Measurements from ENCODE around the gene MYG1. TPM values are rescaled to one million over a fixed set of nuclear protein-coding genes. Genes with fewer than 3 reads are reported as not detected.

Gene MYG1
- total and polyA plus RNA-seq, 2 experiments from 2014 or later: 25.5 to 35.9 TPM

GRCh38 chr12:53253298-53253697 is 46.2 kb upstream of the MYG1 start:
- peaks cover 20% of the 10 kb centered on the region for H3K4me1 ChIP-seq (ENCODE audit: insufficient read depth)
- peak overlapping the region; percentile 99 for H3K27ac ChIP-seq
- no peak for DNase-seq (ENCODE audit: low spot score)
- WGBS (ENCODE audit: low lambda C conversion rate, missing lambda C conversion rate): 97% methylated on average over 13 of the region's 13 CpGs
- no peaks in the 10 kb centered on the region for H3K27me3 ChIP-seq
- H3K79me2 ChIP-seq: peaks cover 29% of the 10 kb centered on the region
- no peaks in the 10 kb centered on the region for H3K36me3 ChIP-seq (replicated peaks; ENCODE audit: insufficient read depth, low read depth)
- H3K9me2 ChIP-seq (replicated peaks; ENCODE audit: insufficient read depth): no peaks in the 10 kb centered on the region
- H4K20me1 ChIP-seq (ENCODE audit: insufficient read depth, poor library complexity, severe bottlenecking): no peaks in the 10 kb centered on the region
- no peak overlapping the region for H2AFZ ChIP-seq
- peak overlapping the region; percentile 99 for H3K4me2 ChIP-seq
- no peak overlapping the region for H3K4me3 ChIP-seq
- H3K9me3 ChIP-seq (ENCODE audit: low read depth): no peaks in the 10 kb centered on the region
- TF ChIP-seq EZH2phosphoT487 (IDR thresholded peaks at IDR 0.05; ENCODE audit: low read depth, severe bottlenecking, unreplicated experiment) (no peak), EZH2 (IDR thresholded peaks at IDR 0.05; ENCODE audit: borderline replicate concordance) (no peak), CTCF (IDR thresholded peaks at IDR 0.05; ENCODE audit: poor library complexity) (no peak)

- no peak for TF ChIP-seq CTCF (IDR thresholded peaks at IDR 0.05; ENCODE audit: poor library complexity)
- TF ChIP-seq EZH2 (IDR thresholded peaks at IDR 0.05; ENCODE audit: borderline replicate concordance): no peak
- no peak for TF ChIP-seq EZH2phosphoT487 (IDR thresholded peaks at IDR 0.05; ENCODE audit: low read depth, severe bottlenecking, unreplicated experiment)
- Histone ChIP-seq H3K36me3 (replicated peaks; ENCODE audit: insufficient read depth, low read depth) (no peaks in the 10 kb centered on the region), H3K27ac (no peak overlapping the region), H3K4me2 (no peak overlapping the region), H2AFZ (no peak overlapping the region), H3K4me1 (ENCODE audit: insufficient read depth) (peaks cover 20% of the 10 kb centered on the region), H3K9me3 (ENCODE audit: low read depth) (no peaks in the 10 kb centered on the region), H3K79me2 (peaks cover 29% of the 10 kb centered on the region), H3K27me3 (no peaks in the 10 kb centered on the region), H3K4me3 (no peak overlapping the region), H4K20me1 (ENCODE audit: insufficient read depth, poor library complexity, severe bottlenecking) (no peaks in the 10 kb centered on the region), H3K9me2 (replicated peaks; ENCODE audit: insufficient read depth) (no peaks in the 10 kb centered on the region)
- WGBS (ENCODE audit: low lambda C conversion rate, missing lambda C conversion rate): 100% methylated on average over 1 of the region's 1 CpG
- DNase-seq (ENCODE audit: low spot score): no peak
These were observed 44.5 kb upstream of the MYG1 start for GRCh38 chr12:53254816-53255545.

GRCh38 chr12:53255996-53256395 is 43.5 kb upstream of the MYG1 start:
- Histone ChIP-seq H4K20me1 (ENCODE audit: insufficient read depth, poor library complexity, severe bottlenecking) (no peaks in the 10 kb centered on the region), H3K4me3 (no peak overlapping the region), H3K9me3 (ENCODE audit: low read depth) (no peaks in the 10 kb centered on the region), H2AFZ (no peak overlapping the region), H3K4me2 (no peak overlapping the region), H3K27me3 (no peaks in the 10 kb centered on the region), H3K27ac (no peak overlapping the region), H3K36me3 (replicated peaks; ENCODE audit: insufficient read depth, low read depth) (no peaks in the 10 kb centered on the region), H3K9me2 (replicated peaks; ENCODE audit: insufficient read depth) (no peaks in the 10 kb centered on the region), H3K4me1 (ENCODE audit: insufficient read depth) (peaks cover 14% of the 10 kb centered on the region), H3K79me2 (peaks cover 29% of the 10 kb centered on the region)
- WGBS (ENCODE audit: low lambda C conversion rate, missing lambda C conversion rate): 94% methylated on average over 3 of the region's 3 CpGs
- TF ChIP-seq CTCF (IDR thresholded peaks at IDR 0.05; ENCODE audit: poor library complexity) (no peak), EZH2 (IDR thresholded peaks at IDR 0.05; ENCODE audit: borderline replicate concordance) (no peak), EZH2phosphoT487 (IDR thresholded peaks at IDR 0.05; ENCODE audit: low read depth, severe bottlenecking, unreplicated experiment) (no peak)
- no peak for DNase-seq (ENCODE audit: low spot score)
